Neural progenitor cell (in vitro differentiated cells): ENCODE results near the gene R3HDM2. TPM values are rescaled to one million over a fixed set of nuclear protein-coding genes. Genes with fewer than 3 reads are reported as not detected.
A peak's percentile ranks its signal among the peaks of the same experiment; 100 is the strongest.

Experiments
- DNase-seq: peaks from one replicate; pipeline ENCODE4 v3.0.0-alpha.2; 2016; ENCODE audit warnings: low spot score
- H2AFZ ChIP-seq: fragments of 200-600 bp; sonication (generic); replicated peaks from 2 replicates; pipeline ENCODE4 v1.6.1; 2016; ENCODE audit warnings: antibody characterized with exemption
- H3F3A ChIP-seq: fragments of 200-600 bp; sonication (generic); 2 replicates; pipeline ENCODE4 v1.6.1; 2016; ENCODE audit warnings: antibody characterized with exemption, low read depth
- H3K27ac ChIP-seq: fragments of 200-600 bp; sonication (generic); 2 replicates; pipeline ENCODE4 v1.5.1; 2016; ENCODE audit warnings: mild to moderate bottlenecking
- H3K27me3 ChIP-seq: fragments of 200-600 bp; sonication (generic); 2 replicates; pipeline ENCODE4 v1.6.1; 2016; ENCODE audit warnings: mild to moderate bottlenecking, moderate library complexity
- H3K36me3 ChIP-seq: fragments of 200-600 bp; sonication (generic); 2 replicates; pipeline ENCODE4 v1.5.1; 2016
- H3K4me1 ChIP-seq: fragments of 200-600 bp; sonication (generic); 2 replicates; pipeline ENCODE4 v1.6.1; 2016; ENCODE audit warnings: mixed run types
- H3K4me2 ChIP-seq: fragments of 200-600 bp; sonication (generic); 2 replicates; pipeline ENCODE4 v1.6.1; 2016
- H3K4me3 ChIP-seq: fragments of 200-600 bp; sonication (generic); 2 replicates; pipeline ENCODE4 v1.5.1; 2016
- H3K79me2 ChIP-seq: fragments of 200-600 bp; sonication (generic); 2 replicates; pipeline ENCODE4 v1.6.1; 2016; ENCODE audit warnings: low read depth
- H3K9ac ChIP-seq: fragments of 200-600 bp; sonication (generic); 2 replicates; pipeline ENCODE4 v1.6.1; 2016
- H3K9me3 ChIP-seq: fragments of 200-600 bp; sonication (generic); 2 replicates; pipeline ENCODE4 v1.5.1; 2016; ENCODE audit warnings: low read depth
- H4K20me1 ChIP-seq: fragments of 200-600 bp; sonication (generic); 2 replicates; pipeline ENCODE4 v1.6.1; 2016; ENCODE audit warnings: low read depth
- H3K27ac Mint-ChIP-seq: 3 replicates; pipeline ENCODE4 v1.8.0; 2021; ENCODE audit warnings: mixed read lengths
- H3K27me3 Mint-ChIP-seq: 2 replicates; pipeline ENCODE4 v1.8.0; 2022; ENCODE audit warnings: low read depth, mild to moderate bottlenecking, inconsistent platforms, moderate library complexity, mixed read lengths; ENCODE audit not compliant: insufficient read depth
- H3K36me3 Mint-ChIP-seq: 3 replicates; pipeline ENCODE4 v1.8.0; 2021; ENCODE audit warnings: mixed read lengths
- H3K4me1 Mint-ChIP-seq: 3 replicates; pipeline ENCODE4 v1.8.0; 2021; ENCODE audit warnings: mixed read lengths
- H3K4me3 Mint-ChIP-seq: 3 replicates; pipeline ENCODE4 v1.8.0; 2021; ENCODE audit warnings: mild to moderate bottlenecking, moderate library complexity, mixed read lengths
- H3K9me3 Mint-ChIP-seq: 3 replicates; pipeline ENCODE4 v1.8.0; 2020; ENCODE audit warnings: mixed read lengths
- EZH2 ChIP-seq: fragments of 200-600 bp; sonication (generic); IDR thresholded peaks from 2 replicates; pipeline ENCODE4 v1.6.1; 2017; ENCODE audit warnings: antibody characterized with exemption, mild to moderate bottlenecking, moderate library complexity
- EZH2phosphoT487 ChIP-seq: fragments of 200-600 bp; sonication (generic); IDR thresholded peaks from 2 replicates; pipeline ENCODE4 v1.6.1; 2017; ENCODE audit warnings: antibody characterized with exemption
- total RNA-seq: library from RNA; depleted of rRNA; stranded (reverse); fragments of >200 nt; gene quantifications from 2 replicates; pipeline ENCODE4 v1.2.3, GENCODE V29; 2015; ENCODE audit warnings: low replicate concordance
- TF ChIP-seq, protein P1 (sequence below): fragments of 200-600 bp; sonication (generic); IDR thresholded peaks from 2 replicates; pipeline ENCODE4 v1.5.1; 2017; ENCODE audit warnings: antibody characterized with exemption, mild to moderate bottlenecking

The R3HDM2 gene
- total RNA-seq, 1 donor from 2014 or later: 40.0 TPM

DNA sequence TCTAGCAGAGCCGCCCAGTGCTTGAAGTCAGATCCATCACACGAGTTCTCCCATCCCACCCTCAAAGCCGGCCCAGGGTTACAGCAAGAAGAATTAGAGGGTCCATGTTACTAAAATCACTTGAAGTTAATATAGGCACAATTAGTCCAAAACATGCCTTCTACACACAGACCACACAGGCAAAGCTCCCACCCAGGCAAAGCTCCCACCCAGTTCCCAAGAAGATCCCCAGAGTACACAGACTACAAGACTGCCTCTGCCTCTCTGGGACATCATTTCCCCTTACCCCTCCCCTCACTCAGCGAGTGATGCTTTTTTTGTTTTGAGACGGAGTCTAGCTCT lies 32.0 kb upstream of the R3HDM2 start:
- H3K36me3 ChIP-seq: no peaks in the 10 kb centered on the region
- no peak overlapping the region for H3K4me2 ChIP-seq

DNA sequence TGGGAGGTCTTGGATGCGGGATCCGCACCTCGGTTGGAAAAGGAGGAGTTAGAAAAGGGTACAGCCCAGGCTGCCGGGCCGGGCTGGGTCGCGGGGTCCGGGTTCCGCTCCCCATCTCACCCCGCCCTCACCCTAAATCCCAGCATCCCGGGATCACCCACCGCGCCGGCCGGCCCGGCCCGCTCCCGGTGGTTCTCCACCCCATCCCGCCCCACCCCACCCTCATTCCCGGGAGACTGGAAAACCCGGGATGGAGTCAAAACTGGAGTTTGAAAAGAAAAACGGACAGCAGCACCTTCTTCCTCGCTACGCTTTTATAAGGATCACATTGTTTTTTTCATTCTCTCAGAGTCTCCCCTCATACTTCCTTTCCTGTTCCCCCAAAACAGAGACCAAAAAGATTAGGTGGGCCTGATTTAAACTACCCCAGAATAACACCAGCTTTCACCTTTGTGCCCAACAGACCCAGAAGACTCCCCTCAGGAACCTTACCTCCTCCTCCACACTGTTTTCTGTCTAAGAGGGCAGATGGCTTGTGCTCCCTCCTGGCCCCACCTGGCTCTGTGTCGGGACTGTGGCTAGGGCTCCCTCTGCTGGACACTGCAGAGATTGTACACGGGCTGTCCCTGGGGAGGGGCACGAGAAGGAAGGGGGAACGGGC lies 31.5 kb upstream of the R3HDM2 start:
- peaks cover 33% of the 10 kb centered on the region for H3F3A ChIP-seq
- peaks cover 19% of the 10 kb centered on the region for H3K4me1 ChIP-seq
- H3K9me3 ChIP-seq: no peaks in the 10 kb centered on the region
- Mint-ChIP-seq H3K27me3 (peaks cover 45% of the 10 kb centered on the region), H3K4me3 (peak overlapping the region; percentile 89), H3K36me3 (no peaks in the 10 kb centered on the region), H3K27ac (no peak overlapping the region), H3K4me1 (peaks cover 30% of the 10 kb centered on the region), H3K9me3 (no peaks in the 10 kb centered on the region)
- H3K4me2 ChIP-seq: peak overlapping the region; percentile 86
- H3K9ac ChIP-seq: no peak overlapping the region
- no peak overlapping the region for H3K27ac ChIP-seq
- H3K79me2 ChIP-seq: no peaks in the 10 kb centered on the region
- H3K4me3 ChIP-seq: peak overlapping the region; percentile 53
- H2AFZ ChIP-seq: no peak overlapping the region
- no peak for TF ChIP-seq EZH2phosphoT487
- TF ChIP-seq, protein P1, sequence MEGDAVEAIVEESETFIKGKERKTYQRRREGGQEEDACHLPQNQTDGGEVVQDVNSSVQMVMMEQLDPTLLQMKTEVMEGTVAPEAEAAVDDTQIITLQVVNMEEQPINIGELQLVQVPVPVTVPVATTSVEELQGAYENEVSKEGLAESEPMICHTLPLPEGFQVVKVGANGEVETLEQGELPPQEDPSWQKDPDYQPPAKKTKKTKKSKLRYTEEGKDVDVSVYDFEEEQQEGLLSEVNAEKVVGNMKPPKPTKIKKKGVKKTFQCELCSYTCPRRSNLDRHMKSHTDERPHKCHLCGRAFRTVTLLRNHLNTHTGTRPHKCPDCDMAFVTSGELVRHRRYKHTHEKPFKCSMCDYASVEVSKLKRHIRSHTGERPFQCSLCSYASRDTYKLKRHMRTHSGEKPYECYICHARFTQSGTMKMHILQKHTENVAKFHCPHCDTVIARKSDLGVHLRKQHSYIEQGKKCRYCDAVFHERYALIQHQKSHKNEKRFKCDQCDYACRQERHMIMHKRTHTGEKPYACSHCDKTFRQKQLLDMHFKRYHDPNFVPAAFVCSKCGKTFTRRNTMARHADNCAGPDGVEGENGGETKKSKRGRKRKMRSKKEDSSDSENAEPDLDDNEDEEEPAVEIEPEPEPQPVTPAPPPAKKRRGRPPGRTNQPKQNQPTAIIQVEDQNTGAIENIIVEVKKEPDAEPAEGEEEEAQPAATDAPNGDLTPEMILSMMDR: peak; percentile 98
- no peaks in the 10 kb centered on the region for H3K36me3 ChIP-seq
- peak; percentile 93 for DNase-seq
- peaks cover 16% of the 10 kb centered on the region for H3K27me3 ChIP-seq
- peaks cover 20% of the 10 kb centered on the region for H4K20me1 ChIP-seq

More for the DNA sequence above, 32.0 kb upstream of the R3HDM2 start:
- Histone ChIP-seq H3K79me2 (no peaks in the 10 kb centered on the region), H3F3A (peaks cover 33% of the 10 kb centered on the region), H3K9ac (no peak overlapping the region), H3K4me3 (no peak overlapping the region), H2AFZ (no peak overlapping the region), H3K4me1 (peaks cover 19% of the 10 kb centered on the region), H3K9me3 (no peaks in the 10 kb centered on the region), H3K27ac (no peak overlapping the region), H3K27me3 (peaks cover 16% of the 10 kb centered on the region), H4K20me1 (peaks cover 20% of the 10 kb centered on the region)
- H3K27me3 Mint-ChIP-seq: peaks cover 44% of the 10 kb centered on the region
- peak overlapping the region; percentile 82 for H3K4me3 Mint-ChIP-seq
- TF ChIP-seq, protein P1: no peak
- no peak for TF ChIP-seq EZH2
- no peak overlapping the region for H3K27ac Mint-ChIP-seq
- H3K4me1 Mint-ChIP-seq: peaks cover 30% of the 10 kb centered on the region
- H3K36me3 Mint-ChIP-seq: no peaks in the 10 kb centered on the region
- DNase-seq: no peak
- H3K9me3 Mint-ChIP-seq: no peaks in the 10 kb centered on the region

DNA sequence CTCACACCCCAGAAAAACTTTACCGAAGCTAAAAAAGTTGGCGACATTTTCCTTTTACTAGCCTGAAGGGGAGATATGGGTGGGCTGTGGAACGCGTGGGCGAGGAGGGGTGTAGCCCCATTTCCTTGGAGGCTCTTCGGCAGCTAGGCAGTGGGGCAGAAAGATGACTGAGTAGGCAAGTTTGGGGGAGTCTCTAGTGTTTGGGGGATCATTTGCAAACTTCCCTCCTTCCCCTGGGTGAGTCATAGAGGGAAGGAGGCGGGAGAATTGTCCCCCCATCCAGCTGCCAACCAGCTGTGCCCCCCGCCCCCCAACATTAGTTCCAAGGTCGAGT lies 31.0 kb upstream of the R3HDM2 start:
- no peak overlapping the region for H3K27ac ChIP-seq
- peaks cover 33% of the 10 kb centered on the region for H3F3A ChIP-seq
- peak overlapping the region; percentile 86 for H3K4me2 ChIP-seq
- H3K27ac Mint-ChIP-seq: no peak overlapping the region
- no peaks in the 10 kb centered on the region for H3K36me3 ChIP-seq
- H3K9ac ChIP-seq: no peak overlapping the region
- H3K4me3 ChIP-seq: peak overlapping the region; percentile 53
- H3K27me3 Mint-ChIP-seq: peaks cover 44% of the 10 kb centered on the region
- no peaks in the 10 kb centered on the region for H3K9me3 Mint-ChIP-seq
- peak overlapping the region; percentile 89 for H3K4me3 Mint-ChIP-seq
- no peak overlapping the region for H2AFZ ChIP-seq
- peaks cover 16% of the 10 kb centered on the region for H3K27me3 ChIP-seq
- H3K79me2 ChIP-seq: no peaks in the 10 kb centered on the region
- no peaks in the 10 kb centered on the region for H3K36me3 Mint-ChIP-seq
- no peaks in the 10 kb centered on the region for H3K9me3 ChIP-seq
- H4K20me1 ChIP-seq: peaks cover 20% of the 10 kb centered on the region
- H3K4me1 ChIP-seq: peaks cover 19% of the 10 kb centered on the region
- H3K4me1 Mint-ChIP-seq: peaks cover 30% of the 10 kb centered on the region
- no peak for DNase-seq
- TF ChIP-seq EZH2 (no peak), EZH2phosphoT487 (no peak)
- TF ChIP-seq, protein P1: no peak
